IPS-11a (cell line): Measurements from ENCODE around the gene CPSF4L.
A peak's percentile ranks its signal among the peaks of the same experiment; 100 is the strongest.
"Not testable (repeated sequence)": the region's sequence is repeated elsewhere in the genome, so short reads cannot be mapped to it uniquely, and the experiment has no call there.

Source experiments
- H3K4me3 ChIP-seq: one replicate; pipeline ENCODE4 v1.5.1; 2013; ENCODE audit warnings: low read depth, low read length, control low read depth

CPSF4L gene, protein sequence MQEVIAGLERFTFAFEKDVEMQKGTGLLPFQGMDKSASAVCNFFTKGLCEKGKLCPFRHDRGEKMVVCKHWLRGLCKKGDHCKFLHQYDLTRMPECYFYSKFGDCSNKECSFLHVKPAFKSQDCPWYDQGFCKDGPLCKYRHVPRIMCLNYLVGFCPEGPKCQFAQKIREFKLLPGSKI

GRCh38 chr17:73261617-73261951, at the start of gene CPSF4L:
TSS of gene CPSF4L (minus strand) at chr17:73261880. CDS start at chr17:73261818, 62 bp downstream.
- H3K4me3 ChIP-seq: no peak within 1 kb of the TSS

- H3K4me3 ChIP-seq: peak overlapping the region; percentile 83
These were observed 49.7 kb upstream of the CPSF4L start for GRCh38 chr17:73311428-73311780.

DNA sequence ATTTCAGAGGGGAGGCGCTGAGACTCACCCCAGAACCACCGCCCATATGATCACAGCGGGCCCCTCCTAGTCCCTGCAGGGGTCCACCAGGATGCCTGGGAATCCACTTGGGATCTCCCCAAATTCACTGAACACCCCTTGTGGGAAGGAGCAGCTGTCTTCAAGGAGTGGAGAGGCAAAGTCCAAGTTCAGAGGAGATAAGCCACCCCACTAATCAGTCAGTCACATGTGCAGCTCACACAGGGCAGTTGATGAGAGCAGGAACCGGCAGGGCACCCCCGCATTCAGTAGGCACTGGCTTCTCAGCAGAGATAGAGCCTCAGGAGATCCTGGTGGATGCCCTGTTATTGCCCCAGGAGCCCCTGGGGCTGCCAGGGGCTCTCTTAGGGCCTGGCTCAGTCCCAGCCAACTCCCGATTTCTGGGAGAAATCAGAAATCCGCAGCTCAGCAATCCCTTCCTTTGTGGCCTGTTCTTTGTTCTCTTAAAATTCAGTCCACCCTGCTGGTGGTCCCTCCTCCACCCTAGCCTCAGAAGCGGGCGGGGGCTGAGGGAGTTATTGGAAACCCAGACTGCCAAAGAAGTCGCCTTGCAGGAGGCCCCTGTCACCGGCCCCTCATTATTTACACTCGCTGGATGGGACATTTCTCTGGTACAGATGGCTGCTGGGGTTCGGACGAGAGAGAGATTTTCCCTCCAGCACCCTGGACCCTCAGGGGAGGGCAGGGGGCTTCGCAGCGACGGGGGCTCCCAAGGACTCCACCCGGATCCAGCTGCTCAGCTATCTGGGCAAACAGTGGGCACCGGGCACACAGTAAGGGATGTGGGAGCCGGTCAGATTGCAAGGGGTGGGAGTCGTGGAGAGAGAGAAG, 48.3 kb upstream of the CPSF4L start:
- peak overlapping the region; percentile 83 for H3K4me3 ChIP-seq

DNA sequence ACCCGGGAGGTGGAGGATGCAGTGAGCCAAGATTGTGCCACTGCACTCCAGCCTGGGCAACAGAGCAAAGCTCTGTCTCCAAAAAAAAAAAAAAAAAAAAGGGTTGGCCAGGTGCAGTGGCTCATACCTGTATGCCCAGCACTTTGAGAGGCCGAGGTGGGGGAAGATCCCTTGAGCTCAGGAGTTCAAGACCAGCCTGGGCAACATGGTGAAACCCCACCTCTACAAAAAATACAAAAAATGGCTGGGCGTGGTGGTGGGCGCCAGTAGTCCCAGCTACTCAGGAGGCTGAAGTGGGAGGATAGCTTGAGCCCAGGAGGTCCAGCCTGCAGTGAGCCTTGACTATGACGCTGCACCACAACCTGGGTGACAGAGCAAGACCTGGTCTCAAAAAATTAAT, 47.3 kb upstream of the CPSF4L start:
- not testable (repeated sequence) for H3K4me3 ChIP-seq

GRCh38 chr17:73308017-73308823, 46.5 kb upstream of the CPSF4L start:
- no peak overlapping the region for H3K4me3 ChIP-seq

DNA sequence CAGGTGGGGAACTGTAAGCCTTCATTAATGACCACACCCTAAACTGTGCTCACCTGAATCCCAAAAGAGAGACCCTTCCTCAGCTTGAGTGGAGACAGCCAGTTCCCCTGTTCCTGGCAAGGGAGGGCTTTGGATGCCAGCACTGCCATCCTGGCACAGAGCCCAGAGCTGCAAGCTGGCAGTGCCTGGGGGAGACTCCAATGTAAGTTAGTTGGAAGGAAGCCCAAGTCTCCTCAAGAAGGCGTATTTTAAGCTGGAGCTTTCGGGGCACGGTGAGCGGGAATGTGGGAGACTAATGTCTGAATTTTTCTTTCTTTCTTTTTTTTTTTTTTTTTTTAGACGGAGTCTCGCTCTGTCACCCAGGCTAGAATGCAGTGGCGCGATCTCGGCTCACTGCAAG, 45.5 kb upstream of the CPSF4L start:
- no peak overlapping the region for H3K4me3 ChIP-seq

DNA sequence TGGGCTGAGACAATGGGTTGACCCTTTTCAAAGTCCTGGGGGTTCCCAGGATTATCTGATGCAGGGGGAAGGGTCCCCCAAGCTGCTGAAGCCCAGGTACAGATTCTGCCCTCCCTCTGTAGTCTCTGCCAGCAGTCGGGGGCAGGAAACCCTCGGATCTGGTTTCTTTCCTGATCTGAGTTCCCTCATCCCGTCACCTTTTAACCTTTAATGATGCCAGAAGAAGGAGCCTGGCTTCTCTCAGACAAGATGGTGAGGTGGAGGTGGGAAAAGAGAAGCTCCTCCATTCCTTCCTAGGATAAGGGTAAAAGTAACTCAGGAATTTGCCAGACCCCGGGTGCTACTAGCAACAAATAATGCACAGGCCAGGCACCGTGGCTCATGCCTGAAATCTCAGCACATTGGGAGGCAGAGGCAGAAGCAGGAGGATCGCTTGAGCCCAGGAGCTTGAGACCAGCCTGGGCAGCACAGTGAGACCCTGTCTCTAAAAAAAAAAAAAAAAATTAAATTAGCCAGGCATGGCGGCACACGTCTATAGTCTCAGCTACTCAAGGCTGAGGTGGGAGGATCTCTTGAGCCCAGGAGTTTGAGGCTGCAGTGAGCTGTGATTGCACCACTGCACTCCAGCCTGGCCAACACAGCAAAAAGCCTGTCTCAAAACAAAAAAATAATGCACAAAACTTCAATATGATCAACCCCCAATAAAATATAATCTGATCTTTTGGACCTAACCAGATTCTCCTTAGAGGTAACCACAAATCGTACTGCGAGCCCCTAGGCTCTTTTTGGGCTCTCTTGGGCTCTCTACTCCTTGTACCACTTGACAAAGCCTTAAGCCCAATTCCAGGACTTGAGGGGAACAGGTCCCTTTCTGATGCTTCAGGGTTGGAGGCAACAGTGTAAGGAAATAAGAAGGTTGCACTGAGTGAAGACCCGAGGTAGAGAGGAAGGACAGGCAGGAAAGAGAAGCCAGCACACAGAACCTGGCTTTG, 44.5 kb upstream of the CPSF4L start:
- H3K4me3 ChIP-seq: no peak overlapping the region

DNA sequence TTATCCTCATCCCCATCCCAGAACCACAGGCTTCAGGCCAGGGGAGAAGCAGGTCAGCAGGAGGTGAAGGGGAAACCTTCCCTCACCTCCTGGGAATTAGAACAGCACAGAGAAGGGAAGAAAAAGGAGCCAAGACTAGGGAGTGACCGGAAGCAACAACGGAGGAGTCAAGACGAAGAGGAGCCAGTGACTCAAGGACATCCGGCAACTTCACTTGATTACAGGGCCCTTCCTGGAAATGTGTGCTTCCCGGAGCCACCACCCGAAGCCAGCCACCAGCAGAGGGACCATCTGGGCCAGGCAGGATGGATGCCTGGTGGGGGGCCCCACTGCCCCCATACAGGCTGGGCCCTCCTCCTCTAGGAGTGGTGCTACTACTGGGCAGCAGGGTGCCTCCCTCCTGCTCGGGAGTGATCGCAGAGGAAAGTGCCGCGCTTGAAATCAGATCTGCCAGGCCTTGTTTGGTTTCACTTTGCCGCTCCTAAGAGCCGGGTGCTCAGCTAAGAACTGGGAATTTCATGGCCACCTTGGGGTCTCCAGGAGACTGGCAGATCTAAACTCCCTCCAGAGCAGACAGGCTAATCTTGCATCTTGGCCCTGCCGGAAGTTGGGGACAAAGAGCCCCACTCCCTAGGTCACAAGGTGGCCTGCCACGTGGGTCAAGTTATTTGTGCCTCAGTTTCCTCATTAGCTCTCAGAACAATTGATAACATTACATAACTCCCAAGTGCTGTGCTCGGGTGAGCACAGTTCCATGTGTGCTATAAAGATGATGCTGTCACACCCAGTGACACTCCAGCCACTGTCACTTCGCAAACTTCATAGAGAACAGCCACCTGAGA, 43.5 kb upstream of the CPSF4L start:
- no peak overlapping the region for H3K4me3 ChIP-seq

DNA sequence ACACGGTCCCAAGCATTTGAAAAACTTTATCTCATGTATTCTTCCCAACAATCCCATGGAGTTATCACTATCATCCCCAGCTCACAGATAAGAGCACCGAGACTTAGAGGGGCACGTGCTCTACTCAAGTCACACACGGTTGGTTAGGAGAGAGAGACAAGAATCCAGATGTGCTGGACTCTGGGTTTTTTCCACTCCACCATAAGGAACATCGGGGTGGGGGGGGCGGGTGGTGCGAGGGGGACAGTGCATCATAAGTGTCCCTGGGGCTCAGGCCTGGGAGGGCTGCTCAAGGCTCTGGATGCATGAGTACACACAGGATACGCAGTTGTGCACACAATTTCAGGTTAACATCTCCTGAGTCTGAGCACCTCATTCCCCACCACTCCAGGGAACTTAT, 42.8 kb upstream of the CPSF4L start:
- H3K4me3 ChIP-seq: no peak overlapping the region

DNA sequence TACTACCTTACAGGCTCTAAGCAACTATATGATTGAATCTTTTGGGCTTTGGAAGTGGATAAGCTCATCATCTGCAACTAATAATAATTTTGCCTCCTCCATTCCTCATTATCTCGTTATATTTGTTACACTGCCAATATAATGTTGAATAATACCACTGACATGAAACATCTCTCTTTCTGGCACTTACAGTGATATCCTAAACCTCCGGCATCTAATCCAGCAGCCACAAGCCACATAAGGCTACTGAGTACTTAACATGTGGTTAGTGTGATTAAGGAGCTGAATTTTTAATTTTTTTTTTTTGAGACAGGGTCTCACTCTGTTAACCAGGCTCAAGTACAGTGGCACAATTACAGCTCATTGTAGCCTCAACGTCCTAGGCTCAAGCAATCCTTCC, 40.5 kb upstream of the CPSF4L start:
- no peak overlapping the region for H3K4me3 ChIP-seq

- no peak overlapping the region for H3K4me3 ChIP-seq
These were observed 39.7 kb upstream of the CPSF4L start for GRCh38 chr17:73301369-73301768.

- no peak overlapping the region for H3K4me3 ChIP-seq
These were observed 38.7 kb upstream of the CPSF4L start for GRCh38 chr17:73300392-73300791.

DNA sequence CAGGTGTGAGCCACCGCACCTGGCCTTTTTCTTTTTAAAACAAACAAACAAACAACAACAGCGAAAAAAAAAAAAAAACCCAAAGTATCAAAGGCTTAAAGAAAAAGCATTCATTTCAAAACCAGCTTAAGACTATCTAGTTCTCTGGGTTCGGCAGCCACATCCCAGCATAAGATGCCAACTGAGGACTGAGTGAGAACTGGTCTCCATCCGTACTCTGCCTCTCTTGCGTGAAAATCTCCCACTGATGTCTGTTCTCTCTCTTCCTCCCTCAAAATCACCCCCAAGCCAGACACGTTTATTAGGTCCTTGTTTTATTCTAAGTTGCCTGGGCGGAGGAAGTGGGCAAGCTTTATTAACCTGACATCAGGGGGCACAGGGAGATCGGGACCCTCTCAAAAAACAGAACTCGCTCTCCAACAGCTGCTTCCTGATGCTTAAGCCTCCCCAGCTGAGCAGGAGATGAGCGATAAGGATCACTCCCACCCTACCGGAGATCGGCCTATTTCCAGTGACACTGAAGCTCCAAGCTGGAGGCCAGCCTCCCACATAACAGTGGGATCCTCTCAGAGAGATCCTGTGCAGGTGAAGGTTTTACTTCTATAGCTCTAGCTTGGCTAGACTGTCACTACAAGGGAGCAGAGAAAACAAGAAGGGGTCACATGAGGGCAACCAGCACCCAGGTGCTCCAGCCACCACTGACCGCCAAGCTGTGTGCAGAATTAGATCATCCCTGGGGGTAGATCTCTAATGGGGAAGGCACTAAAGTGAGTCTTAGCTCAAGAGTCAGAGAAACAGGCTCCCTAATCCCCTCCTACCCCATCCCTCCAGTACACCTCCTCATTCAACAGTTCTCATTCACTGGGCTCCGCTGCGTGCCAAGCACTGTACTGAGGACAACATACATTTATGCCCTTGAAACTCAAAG, 36.5 kb upstream of the CPSF4L start:
- no peak overlapping the region for H3K4me3 ChIP-seq

GRCh38 chr17:73293480-73293911, 31.8 kb upstream of the CPSF4L start:
- H3K4me3 ChIP-seq: no peak overlapping the region

GRCh38 chr17:73293031-73293430, 31.4 kb upstream of the CPSF4L start:
- H3K4me3 ChIP-seq: no peak overlapping the region

DNA sequence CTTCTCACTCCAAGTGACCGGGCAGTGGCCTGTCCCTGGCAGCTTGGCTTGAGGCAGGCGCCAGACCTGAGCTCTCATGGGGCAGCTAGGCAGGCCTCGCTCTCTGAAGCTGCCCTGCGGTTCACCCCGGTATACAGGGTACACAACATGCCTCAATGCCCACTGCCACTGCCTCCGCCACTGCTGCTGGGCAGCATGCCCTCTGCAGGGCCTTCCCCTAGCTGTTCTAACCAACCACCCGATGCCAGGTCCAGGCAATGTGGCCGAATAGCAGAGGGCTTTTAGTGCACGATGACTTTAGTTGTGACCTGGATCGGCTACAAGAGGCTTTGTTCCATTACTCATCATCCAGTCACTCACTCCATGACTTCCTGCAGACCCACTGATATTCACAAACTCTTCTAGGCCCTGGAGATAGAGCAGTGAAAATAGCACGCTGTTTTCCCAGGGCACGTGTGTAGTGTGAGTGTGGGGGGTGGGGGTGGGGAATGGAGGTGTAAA, 30.4 kb upstream of the CPSF4L start:
- H3K4me3 ChIP-seq: no peak overlapping the region

- no peak overlapping the region for H3K4me3 ChIP-seq
These were observed 29.7 kb upstream of the CPSF4L start for GRCh38 chr17:73291260-73291801.
